Activated CD8-positive, alpha-beta T cell treated with anti-CD3 and anti-CD28 coated beads for 36 hours (primary cell): ENCODE measurements around the gene CUL4A. TPM values are rescaled to one million over a fixed set of nuclear protein-coding genes. Genes with fewer than 3 reads are reported as not detected.
"Not testable (repeated sequence)": the region's sequence is repeated elsewhere in the genome, so short reads cannot be mapped to it uniquely, and the experiment has no call there.

Source experiments
- ATAC-seq: fragments of 200-7000 bp; cut with Tn5 transposase; one replicate; pipeline ENCODE4 v1.10.0; 2021; ENCODE audit warnings: mild to moderate bottlenecking, moderate library complexity
- CTCF ChIA-PET: fragments of 350-600 bp; sonication (Branson Sonifier 250); formaldehyde crosslinking; loops from one replicate; lab custom pipeline; 2021; ENCODE audit warnings: antibody characterized with exemption; lab: Charles Lee
- POLR2A ChIA-PET: fragments of 350-600 bp; sonication (Branson Sonifier 250); formaldehyde crosslinking; loops from one replicate; lab custom pipeline; 2021; ENCODE audit warnings: antibody characterized with exemption; lab: Charles Lee
- DNase-seq: peaks from one replicate; pipeline ENCODE4 v3.0.0-alpha.2; 2020
- H3K27ac Mint-ChIP-seq: one replicate; pipeline ENCODE4 v1.8.0; 2021; ENCODE audit warnings: mild to moderate bottlenecking, mixed read lengths
- H3K27me3 Mint-ChIP-seq: one replicate; pipeline ENCODE4 v1.8.0; 2021; ENCODE audit warnings: mixed read lengths
- H3K36me3 Mint-ChIP-seq: one replicate; pipeline ENCODE4 v1.8.0; 2021; ENCODE audit warnings: low read depth, mixed read lengths
- H3K4me1 Mint-ChIP-seq: one replicate; pipeline ENCODE4 v1.8.0; 2021; ENCODE audit warnings: low read depth, mixed read lengths
- H3K4me3 Mint-ChIP-seq: one replicate; pipeline ENCODE4 v1.8.0; 2021; ENCODE audit warnings: mild to moderate bottlenecking, moderate library complexity, mixed read lengths
- H3K9me3 Mint-ChIP-seq: one replicate; pipeline ENCODE4 v1.8.0; 2021; ENCODE audit warnings: mixed read lengths
- CTCF ChIP-seq: fragments of 200-600 bp; IDR thresholded peaks from one replicate; pipeline ENCODE4 v1.8.0; 2022; ENCODE audit warnings: antibody characterized with exemption, mild to moderate bottlenecking
- intact Hi-C: fragments of 100-400 bp; cut with micrococcal nuclease; formaldehyde crosslinking; loops from one replicate; pipeline ENCODE4 v1.10.0; 2022
- total RNA-seq, 2 experiments: library from RNA; stranded (reverse); gene quantifications; one replicate each; pipeline ENCODE4 v1.2.3, GENCODE V29; 2021

CUL4A gene
- total RNA-seq, 2 experiments from 2014 or later, result 81.5 to 81.7 TPM

- Mint-ChIP-seq H3K4me3 (no peak overlapping the region), H3K4me1 (no peaks in the 10 kb centered on the region), H3K36me3 (peaks cover 30% of the 10 kb centered on the region), H3K27ac (no peak overlapping the region), H3K9me3 (no peaks in the 10 kb centered on the region), H3K27me3 (no peaks in the 10 kb centered on the region)
- intact Hi-C loops, result no loop called here
- TF ChIP-seq CTCF, result no peak
- CTCF ChIA-PET, result interaction anchor here (0.6 kb wide), 1 partner anchor 11 kb away, joined by 3 read pairs; no protein-coding TSS in a partner anchor
- POLR2A ChIA-PET, result interaction anchor here (1.2 kb wide), 1 partner anchor 10 kb away, joined by 3 read pairs; no protein-coding TSS in a partner anchor
- DNase-seq, result no peak
- no peak for ATAC-seq
These were observed 29.1 kb downstream of the CUL4A start for GRCh38 chr13:113238536-113238935.

GRCh38 chr13:113239357-113239756, 29.9 kb downstream of the CUL4A start:
- peaks cover 29% of the 10 kb centered on the region for H3K36me3 Mint-ChIP-seq
- H3K4me3 Mint-ChIP-seq, result no peak overlapping the region
- H3K9me3 Mint-ChIP-seq, result no peaks in the 10 kb centered on the region
- H3K27me3 Mint-ChIP-seq, result no peaks in the 10 kb centered on the region
- ChIA-PET POLR2A (interaction anchor here (1.2 kb wide), 1 partner anchor 11 kb away, joined by 3 read pairs; no protein-coding TSS in a partner anchor), CTCF (no interaction called here)
- ATAC-seq (no peak), DNase-seq (no peak)
- H3K27ac Mint-ChIP-seq, result no peak overlapping the region
- no peak for TF ChIP-seq CTCF
- no peaks in the 10 kb centered on the region for H3K4me1 Mint-ChIP-seq
- intact Hi-C loops, result no loop called here

- Mint-ChIP-seq H3K9me3 (no peaks in the 10 kb centered on the region), H3K27me3 (no peaks in the 10 kb centered on the region), H3K27ac (no peak overlapping the region), H3K36me3 (peaks cover 33% of the 10 kb centered on the region), H3K4me3 (no peak overlapping the region), H3K4me1 (no peaks in the 10 kb centered on the region)
- ATAC-seq, result no peak
- DNase-seq, result no peak
- intact Hi-C loops, result no loop called here
- TF ChIP-seq CTCF, result no peak
- ChIA-PET CTCF (no interaction called here), POLR2A (no interaction called here)
These were observed 30.6 kb downstream of the CUL4A start for GRCh38 chr13:113239986-113240385.

GRCh38 chr13:113241623-113242022, 32.2 kb downstream of the CUL4A start:
- H3K27me3 Mint-ChIP-seq, DNase-seq, POLR2A ChIA-PET, H3K9me3 Mint-ChIP-seq, intact Hi-C loops, H3K4me1 Mint-ChIP-seq, H3K4me3 Mint-ChIP-seq, H3K27ac Mint-ChIP-seq, ATAC-seq, CTCF ChIA-PET: not testable (repeated sequence)
- peaks cover 33% of the 10 kb centered on the region for H3K36me3 Mint-ChIP-seq

- H3K4me1 Mint-ChIP-seq, result no peaks in the 10 kb centered on the region
These were observed 34.4 kb downstream of the CUL4A start for GRCh38 chr13:113243847-113244246.

More at GRCh38 chr13:113243847-113244246, 34.4 kb downstream of the CUL4A start:
- no peak for TF ChIP-seq CTCF
- intact Hi-C loops, result no loop called here
- ATAC-seq (no peak), DNase-seq (no peak)
- POLR2A ChIA-PET, result no interaction called here
- H3K36me3 Mint-ChIP-seq, result peaks cover 38% of the 10 kb centered on the region
- no peaks in the 10 kb centered on the region for H3K9me3 Mint-ChIP-seq
- H3K27me3 Mint-ChIP-seq, result no peaks in the 10 kb centered on the region
- no peak overlapping the region for H3K4me3 Mint-ChIP-seq
- CTCF ChIA-PET, result no interaction called here
- no peak overlapping the region for H3K27ac Mint-ChIP-seq
